GM19099 (cell line): ENCODE results near the gene PVALEF.

Experiments used
- POLR2A ChIP-seq: IDR thresholded peaks from 3 replicates; pipeline ENCODE4 v1.6.1; 2011; ENCODE audit warnings: low read depth; ENCODE audit not compliant: insufficient read length; ENCODE audit errors: extremely low read depth

Gene PVALEF

DNA sequence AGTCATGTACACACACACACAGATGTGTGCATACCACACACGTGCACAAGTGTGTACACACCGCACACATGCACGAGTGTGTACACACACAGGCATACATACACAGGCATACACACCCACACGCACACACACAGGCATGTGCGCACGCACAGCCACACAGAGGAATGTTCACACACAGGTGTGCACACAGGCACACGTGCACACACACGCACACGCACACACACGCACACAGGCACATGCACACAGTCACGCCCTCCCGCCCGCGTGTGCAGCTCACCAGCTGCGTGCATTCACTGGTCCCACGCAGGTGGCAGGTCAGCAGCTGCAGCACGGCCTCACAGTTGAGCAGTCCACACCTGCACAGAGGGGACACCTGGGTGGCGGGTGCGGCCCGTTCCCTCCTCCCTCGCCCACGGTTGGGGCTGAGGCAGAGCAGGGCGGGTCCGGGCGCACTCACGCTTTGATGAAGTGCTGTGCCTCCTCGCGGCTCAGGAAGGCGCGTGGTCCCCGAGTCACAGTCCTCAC lies 65.9 kb downstream of the PVALEF start:
- TF ChIP-seq POLR2A: no peak

- TF ChIP-seq POLR2A: no peak
These were observed 66.7 kb downstream of the PVALEF start for GRCh38 chr17:81231766-81232581.
